Natural killer cell (primary cell): ENCODE measurements around the gene MEOX2. TPM values are rescaled to one million over a fixed set of nuclear protein-coding genes. Genes with fewer than 3 reads are reported as not detected.

ENCODE experiments used
- ATAC-seq, 3 donors: fragments of 150-1000 bp in 2 of 3; fragments of 200-7000 bp in 1 of 3; cut with Tn5 transposase; 1 replicate in 1 of 3; 2 replicates in 2 of 3; pipeline ENCODE4 v1.10.0; 2021; ENCODE audit warnings: mild to moderate bottlenecking in 2 of 3, moderate library complexity in 2 of 3
- DNase-seq, 2 donors: peaks; one replicate each; pipeline versions ENCODE4 v3.0.0 to v3.0.0-alpha.2; 2013 to 2021; ENCODE audit warnings: mixed read lengths in 1 of 2
- H3K27ac ChIP-seq: one replicate; pipeline ENCODE4 v1.5.1; 2013; ENCODE audit warnings: mild to moderate bottlenecking, low read length
- H3K27me3 ChIP-seq: one replicate; pipeline ENCODE4 v1.6.1; 2013; ENCODE audit warnings: low read length; ENCODE audit not compliant: control insufficient read depth, insufficient read depth
- H3K36me3 ChIP-seq: one replicate; pipeline ENCODE4 v1.6.1; 2013; ENCODE audit warnings: low read length; ENCODE audit not compliant: control insufficient read depth, insufficient read depth
- H3K4me1 ChIP-seq: one replicate; pipeline ENCODE4 v1.6.1; 2013; ENCODE audit warnings: low read length; ENCODE audit not compliant: control insufficient read depth, insufficient read depth
- H3K4me3 ChIP-seq: one replicate; pipeline ENCODE4 v1.5.1; 2013; ENCODE audit warnings: low read length
- H3K9me3 ChIP-seq: one replicate; pipeline ENCODE4 v1.6.1; 2013; ENCODE audit warnings: low read length; ENCODE audit not compliant: control insufficient read depth, insufficient read depth
- H3K27ac Mint-ChIP-seq, 2 donors: one replicate each; pipeline ENCODE4 v1.8.0; 2022; ENCODE audit warnings: mild to moderate bottlenecking in 2 of 2, mixed read lengths in 2 of 2, moderate library complexity in 1 of 2
- H3K27me3 Mint-ChIP-seq, 2 donors: one replicate each; pipeline ENCODE4 v1.8.0; 2022; ENCODE audit warnings: low read depth in 2 of 2, mixed read lengths in 2 of 2
- H3K36me3 Mint-ChIP-seq: one replicate; pipeline ENCODE4 v1.8.0; 2022; ENCODE audit warnings: mixed read lengths
- H3K4me1 Mint-ChIP-seq, 2 donors: one replicate each; pipeline ENCODE4 v1.8.0; 2022; ENCODE audit warnings: mixed read lengths in 2 of 2
- H3K4me3 Mint-ChIP-seq: one replicate; pipeline ENCODE4 v1.8.0; 2022; ENCODE audit warnings: mild to moderate bottlenecking, moderate library complexity, mixed read lengths
- H3K9me3 Mint-ChIP-seq, 2 donors: one replicate each; pipeline ENCODE4 v1.8.0; 2022; ENCODE audit warnings: mixed read lengths in 2 of 2
- WGBS: methylation state at CpG from one replicate; pipeline ENCODE4 v1.1.7; 2013; ENCODE audit warnings: missing lambda C conversion rate; ENCODE audit not compliant: insufficient coverage; 5-methylcytosine and 5-hydroxymethylcytosine counted together
- intact Hi-C: fragments of 100-400 bp; cut with micrococcal nuclease; formaldehyde crosslinking; loops from one replicate; pipeline ENCODE4 v1.14.2; 2022
- total RNA-seq, 4 donors: library from RNA; stranded (reverse); fragments of 120-200 nt in 1 of 4; gene quantifications; one replicate each; pipeline versions ENCODE4 v1.2.3 to v1.2.4, GENCODE V29; 2013 to 2022
- TF ChIP-seq, protein P1 (sequence below): fragments of 200-600 bp; IDR thresholded peaks from one replicate; pipeline ENCODE4 v1.8.0; 2022; ENCODE audit warnings: antibody characterized with exemption

MEOX2 gene
- total RNA-seq, 3 donors from 2014 or later (not counting 1 experiment from before 2014, with no cell fraction given), result not detected

DNA sequence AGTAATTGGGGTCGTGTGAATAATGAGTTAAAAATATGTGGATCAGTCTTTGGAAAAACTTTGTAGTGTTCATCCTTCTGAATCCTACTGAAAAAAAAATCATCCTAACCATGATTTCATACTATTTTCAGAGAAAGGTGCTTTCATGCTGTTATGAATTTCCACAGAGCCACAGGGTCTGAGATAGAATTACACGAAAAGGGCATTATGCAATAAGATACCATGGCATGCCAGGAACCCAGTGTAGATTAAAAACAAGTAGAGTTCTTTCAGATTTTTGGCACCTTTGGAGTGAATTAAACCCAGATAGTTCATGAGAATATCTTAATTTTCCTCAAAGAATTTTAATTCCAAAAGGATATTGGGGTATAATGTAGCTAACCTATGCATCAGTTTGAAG is 77.2 kb downstream of the MEOX2 start:
- H3K4me1 ChIP-seq, result no peaks in the 10 kb centered on the region
- DNase-seq, result no peak
- no peak overlapping the region for H3K4me3 ChIP-seq
- 77% methylated on average over 2 of the region's 2 CpGs for WGBS
- no peak for ATAC-seq
- Mint-ChIP-seq H3K4me1 (no peaks in the 10 kb centered on the region), H3K36me3 (no peaks in the 10 kb centered on the region), H3K4me3 (no peak overlapping the region), H3K27me3 (no peaks in the 10 kb centered on the region), H3K9me3 (peaks cover 0 to 7% of the 10 kb centered on the region in 2 donors), H3K27ac (no peak overlapping the region)
- no peaks in the 10 kb centered on the region for H3K9me3 ChIP-seq
- no peaks in the 10 kb centered on the region for H3K27me3 ChIP-seq
- TF ChIP-seq, protein P1, sequence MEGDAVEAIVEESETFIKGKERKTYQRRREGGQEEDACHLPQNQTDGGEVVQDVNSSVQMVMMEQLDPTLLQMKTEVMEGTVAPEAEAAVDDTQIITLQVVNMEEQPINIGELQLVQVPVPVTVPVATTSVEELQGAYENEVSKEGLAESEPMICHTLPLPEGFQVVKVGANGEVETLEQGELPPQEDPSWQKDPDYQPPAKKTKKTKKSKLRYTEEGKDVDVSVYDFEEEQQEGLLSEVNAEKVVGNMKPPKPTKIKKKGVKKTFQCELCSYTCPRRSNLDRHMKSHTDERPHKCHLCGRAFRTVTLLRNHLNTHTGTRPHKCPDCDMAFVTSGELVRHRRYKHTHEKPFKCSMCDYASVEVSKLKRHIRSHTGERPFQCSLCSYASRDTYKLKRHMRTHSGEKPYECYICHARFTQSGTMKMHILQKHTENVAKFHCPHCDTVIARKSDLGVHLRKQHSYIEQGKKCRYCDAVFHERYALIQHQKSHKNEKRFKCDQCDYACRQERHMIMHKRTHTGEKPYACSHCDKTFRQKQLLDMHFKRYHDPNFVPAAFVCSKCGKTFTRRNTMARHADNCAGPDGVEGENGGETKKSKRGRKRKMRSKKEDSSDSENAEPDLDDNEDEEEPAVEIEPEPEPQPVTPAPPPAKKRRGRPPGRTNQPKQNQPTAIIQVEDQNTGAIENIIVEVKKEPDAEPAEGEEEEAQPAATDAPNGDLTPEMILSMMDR, result no peak
- intact Hi-C loops, result no loop called here
- no peak overlapping the region for H3K27ac ChIP-seq
- no peaks in the 10 kb centered on the region for H3K36me3 ChIP-seq

DNA sequence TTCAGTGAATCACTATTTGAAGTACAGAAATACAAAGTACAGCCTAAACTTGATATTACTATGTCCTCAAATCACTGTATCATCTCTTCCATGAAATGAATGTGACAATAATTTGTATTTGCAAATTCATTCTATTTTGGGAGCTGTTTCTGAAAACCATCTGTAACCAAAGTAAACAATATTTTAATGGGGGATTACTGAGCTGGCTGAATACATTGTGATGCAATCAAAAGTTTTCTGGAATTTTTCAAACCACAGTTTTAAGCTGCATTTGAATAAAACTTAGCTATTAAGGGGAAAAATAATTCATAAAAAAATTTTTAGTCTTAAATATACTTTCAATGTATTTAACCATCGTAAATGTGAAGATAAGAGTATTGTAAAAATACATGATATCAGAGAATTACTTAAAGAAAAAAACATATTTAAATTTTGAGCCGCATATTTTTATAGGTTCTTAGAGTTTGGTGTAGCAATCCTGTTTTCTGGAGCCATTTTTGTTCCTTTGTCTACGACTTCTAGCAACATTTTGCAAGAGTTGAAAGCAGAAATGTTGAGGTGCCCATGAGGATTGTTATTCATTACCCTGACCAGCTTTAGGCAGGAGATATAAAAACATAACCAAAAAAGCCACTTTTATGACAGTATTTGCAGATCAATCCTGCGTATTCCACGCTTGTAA is 78.8 kb downstream of the MEOX2 start:
- Mint-ChIP-seq H3K9me3 (peaks cover 6 to 11% of the 10 kb centered on the region in 2 donors), H3K36me3 (no peaks in the 10 kb centered on the region), H3K27ac (no peak overlapping the region), H3K27me3 (no peaks in the 10 kb centered on the region), H3K4me3 (no peak overlapping the region), H3K4me1 (no peaks in the 10 kb centered on the region)
- no peak overlapping the region for H3K4me3 ChIP-seq
- ATAC-seq, result no peak
- WGBS, result 88% methylated on average over 2 of the region's 5 CpGs
- intact Hi-C loops, result no loop called here
- no peak for DNase-seq
- TF ChIP-seq, protein P1, result no peak
- no peaks in the 10 kb centered on the region for H3K4me1 ChIP-seq
- no peak overlapping the region for H3K27ac ChIP-seq
- H3K36me3 ChIP-seq, result no peaks in the 10 kb centered on the region
- H3K27me3 ChIP-seq, result no peaks in the 10 kb centered on the region
- H3K9me3 ChIP-seq, result no peaks in the 10 kb centered on the region

DNA sequence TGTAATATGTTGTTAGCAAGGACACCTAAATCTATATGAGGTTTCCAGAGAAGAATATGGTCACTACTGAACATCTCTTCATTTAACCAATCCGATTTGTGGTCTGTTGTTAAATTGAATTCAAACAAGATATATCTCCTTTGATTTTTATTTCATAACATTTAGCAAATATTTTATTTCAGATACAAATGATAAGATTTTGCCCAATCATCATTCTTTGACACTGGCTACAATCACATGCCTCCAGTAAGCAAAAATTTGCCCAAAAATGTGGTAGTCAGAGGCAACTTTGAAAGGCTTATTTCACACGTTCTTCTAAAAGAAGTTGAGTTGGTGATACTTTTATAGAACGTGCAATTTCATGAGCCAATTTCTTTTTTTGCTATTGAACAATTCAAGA is 79.9 kb downstream of the MEOX2 start:
- DNase-seq, result no peak
- H3K27ac Mint-ChIP-seq, result no peak overlapping the region
- peaks cover 6 to 11% of the 10 kb centered on the region in 2 donors for H3K9me3 Mint-ChIP-seq

More for the DNA sequence above, 79.9 kb downstream of the MEOX2 start:
- TF ChIP-seq, protein P1, result no peak
- Mint-ChIP-seq H3K4me3 (no peak overlapping the region), H3K4me1 (no peaks in the 10 kb centered on the region), H3K27me3 (no peaks in the 10 kb centered on the region), H3K36me3 (no peaks in the 10 kb centered on the region)
- intact Hi-C loops, result no loop called here
- WGBS, result 72% methylated on average over 2 of the region's 3 CpGs
- Histone ChIP-seq H3K9me3 (no peaks in the 10 kb centered on the region), H3K27me3 (no peaks in the 10 kb centered on the region), H3K4me1 (no peaks in the 10 kb centered on the region), H3K27ac (no peak overlapping the region), H3K36me3 (no peaks in the 10 kb centered on the region), H3K4me3 (no peak overlapping the region)
- ATAC-seq, result no peak
